ENCODE results near the gene RBMS1.

DNA sequence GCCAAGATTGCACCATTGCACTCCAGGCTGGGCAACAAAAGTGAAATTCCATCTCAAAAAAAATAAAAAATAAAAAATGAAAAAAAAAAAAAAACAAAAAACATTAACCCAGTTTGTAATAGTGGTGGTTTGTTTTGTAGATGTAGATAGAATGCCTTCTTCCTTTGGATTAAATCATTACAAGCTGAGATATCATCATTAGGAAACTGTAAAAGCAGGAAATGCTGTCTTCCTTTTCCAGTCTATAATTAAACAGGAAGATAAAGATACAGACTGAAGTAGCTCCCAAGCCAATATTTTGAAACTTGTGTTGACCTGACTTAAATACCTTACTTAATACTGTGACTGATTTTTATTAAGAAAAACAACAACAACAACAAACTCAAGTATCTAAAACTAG is 43.1 kb downstream of the RBMS1 start:
- TF ChIP-seq, protein P1, sequence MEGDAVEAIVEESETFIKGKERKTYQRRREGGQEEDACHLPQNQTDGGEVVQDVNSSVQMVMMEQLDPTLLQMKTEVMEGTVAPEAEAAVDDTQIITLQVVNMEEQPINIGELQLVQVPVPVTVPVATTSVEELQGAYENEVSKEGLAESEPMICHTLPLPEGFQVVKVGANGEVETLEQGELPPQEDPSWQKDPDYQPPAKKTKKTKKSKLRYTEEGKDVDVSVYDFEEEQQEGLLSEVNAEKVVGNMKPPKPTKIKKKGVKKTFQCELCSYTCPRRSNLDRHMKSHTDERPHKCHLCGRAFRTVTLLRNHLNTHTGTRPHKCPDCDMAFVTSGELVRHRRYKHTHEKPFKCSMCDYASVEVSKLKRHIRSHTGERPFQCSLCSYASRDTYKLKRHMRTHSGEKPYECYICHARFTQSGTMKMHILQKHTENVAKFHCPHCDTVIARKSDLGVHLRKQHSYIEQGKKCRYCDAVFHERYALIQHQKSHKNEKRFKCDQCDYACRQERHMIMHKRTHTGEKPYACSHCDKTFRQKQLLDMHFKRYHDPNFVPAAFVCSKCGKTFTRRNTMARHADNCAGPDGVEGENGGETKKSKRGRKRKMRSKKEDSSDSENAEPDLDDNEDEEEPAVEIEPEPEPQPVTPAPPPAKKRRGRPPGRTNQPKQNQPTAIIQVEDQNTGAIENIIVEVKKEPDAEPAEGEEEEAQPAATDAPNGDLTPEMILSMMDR (conservative IDR thresholded peaks at IDR 0.05; ENCODE audit: low read length), result no peak
- no peak for TF ChIP-seq EZH2phosphoT487 (IDR thresholded peaks at IDR 0.05; ENCODE audit: borderline replicate concordance)
